Testis (tissue), 3 donors: ENCODE results near the gene RANBP3. TPM values are rescaled to one million over a fixed set of nuclear protein-coding genes. Genes with fewer than 3 reads are reported as not detected.

Source experiments
- DNase-seq: peaks from one replicate; pipeline ENCODE4 v3.0.0-alpha.2; 2019
- H3K27ac ChIP-seq, 2 donors: fragments of 200-600 bp; sonication (generic); one replicate each; pipeline ENCODE4 v1.5.1; 2019
- H3K27me3 ChIP-seq: fragments of 200-600 bp; sonication (generic); one replicate; pipeline ENCODE4 v1.5.1; 2019
- H3K36me3 ChIP-seq: fragments of 200-600 bp; sonication (generic); one replicate; pipeline ENCODE4 v1.5.1; 2017; ENCODE audit warnings: low read depth; ENCODE audit errors: missing control alignments
- H3K4me1 ChIP-seq: fragments of 200-600 bp; sonication (generic); one replicate; pipeline ENCODE4 v1.5.1; 2019
- H3K4me3 ChIP-seq, 2 donors: fragments of 200-600 bp; sonication (generic); one replicate each; pipeline ENCODE4 v1.5.1; 2017 to 2019
- H3K9me3 ChIP-seq: fragments of 200-600 bp; sonication (generic); one replicate; pipeline ENCODE4 v1.5.1; 2017
- CTCF ChIP-seq, 3 experiments: fragments of 450-650 bp in 2 of 3; fragments of 200-600 bp in 1 of 3; sonication (generic) in 1 of 3; IDR thresholded peaks; one replicate each; pipeline ENCODE4 v1.5.1; 2016 to 2019; ENCODE audit warnings: antibody characterized with exemption in 3 of 3, mild to moderate bottlenecking in 2 of 3, moderate library complexity in 1 of 3
- POLR2A ChIP-seq: fragments of 450-650 bp; IDR thresholded peaks from one replicate; pipeline ENCODE4 v1.6.1; 2017; ENCODE audit warnings: antibody characterized with exemption, mild to moderate bottlenecking, moderate library complexity
- WGBS, 2 donors: methylation state at CpG; one replicate each; pipeline ENCODE4 v1.1.5; 2018; 5-methylcytosine and 5-hydroxymethylcytosine counted together
- intact Hi-C: fragments of 100-400 bp; cut with DNase I; formaldehyde crosslinking; loops from one replicate; pipeline ENCODE4 v1.15.1; 2023; ENCODE audit warnings: low total_unique reads
- polyA plus RNA-seq: library from polyadenylated mRNA; stranded (reverse); fragments of 350-450 nt; fragmentation: Illumina TruSeq; extraction: RNeasy Lipid Tissue Mini Kit (QIAGEN cat#74804); gene quantifications from one replicate; pipeline ENCODE4 v1.2.3, GENCODE V29; 2014; ENCODE audit warnings: low read depth, low replicate concordance; ENCODE audit not compliant: insufficient read depth
- total RNA-seq, 2 donors: library from RNA; depleted of rRNA; stranded (reverse); fragments of >200 nt; gene quantifications; one replicate each; pipeline ENCODE4 v1.2.3, GENCODE V29; 2016

RANBP3 gene
- total and polyA plus RNA-seq, 3 donors from 2014 or later: 142 to 148 (median 145) TPM

GRCh38 chr19:5996102-5996501 lies 18.2 kb upstream of the RANBP3 start:
- 70 to 80% methylated on average over 8 to 26 of the region's 26 CpGs for WGBS, 2 donors
- Histone ChIP-seq H3K27me3 (no peaks in the 10 kb centered on the region), H3K27ac (peak overlapping the region in 1 of 2 donors; percentile 30), H3K36me3 (no peaks in the 10 kb centered on the region), H3K4me1 (peaks cover 21% of the 10 kb centered on the region), H3K9me3 (no peaks in the 10 kb centered on the region), H3K4me3 (no peak overlapping the region)
- DNase-seq: no peak
- TF ChIP-seq POLR2A (no peak), CTCF (IDR thresholded peaks at IDR 0.05) (no peak)
- intact Hi-C loops: no loop called here

- H3K4me3 ChIP-seq: no peak overlapping the region
- TF ChIP-seq POLR2A: no peak
- no peak for TF ChIP-seq CTCF (IDR thresholded peaks at IDR 0.05)
- H3K9me3 ChIP-seq: no peaks in the 10 kb centered on the region
- H3K27ac ChIP-seq: no peak overlapping the region
- intact Hi-C loops: no loop called here
- no peaks in the 10 kb centered on the region for H3K27me3 ChIP-seq
- peaks cover 21% of the 10 kb centered on the region for H3K4me1 ChIP-seq
- no peaks in the 10 kb centered on the region for H3K36me3 ChIP-seq
- no peak for DNase-seq
- 88 to 94% methylated on average over 10 to 16 of the region's 16 CpGs for WGBS, 2 donors
These were observed 17.7 kb upstream of the RANBP3 start for GRCh38 chr19:5995606-5996005.

- no peaks in the 10 kb centered on the region for H3K36me3 ChIP-seq
- no peak for DNase-seq
- H3K4me1 ChIP-seq: peaks cover 21% of the 10 kb centered on the region
- intact Hi-C loops: no loop called here
- no peaks in the 10 kb centered on the region for H3K27me3 ChIP-seq
- H3K9me3 ChIP-seq: no peaks in the 10 kb centered on the region
- TF ChIP-seq CTCF (IDR thresholded peaks at IDR 0.05): no peak
- TF ChIP-seq POLR2A: no peak
- H3K4me3 ChIP-seq: no peak overlapping the region
- 92 to 97% methylated on average over 15 to 29 of the region's 29 CpGs for WGBS, 2 donors
- H3K27ac ChIP-seq: peak overlapping the region in 1 of 2 donors; percentile 12
These were observed 16.6 kb upstream of the RANBP3 start for GRCh38 chr19:5994405-5995165.

GRCh38 chr19:5993648-5994358 lies 15.9 kb upstream of the RANBP3 start:
- H3K27ac ChIP-seq: peak overlapping the region in 1 of 2 donors; percentile 12
- peak; percentile 81 for DNase-seq
- peaks cover 21% of the 10 kb centered on the region for H3K4me1 ChIP-seq
- TF ChIP-seq POLR2A (no peak), CTCF (IDR thresholded peaks at IDR 0.05) (no peak)
- no peaks in the 10 kb centered on the region for H3K36me3 ChIP-seq
- WGBS, 2 donors: 42 to 63% methylated on average over 30 of the region's 30 CpGs
- intact Hi-C loops: no loop called here
- H3K27me3 ChIP-seq: no peaks in the 10 kb centered on the region
- H3K9me3 ChIP-seq: no peaks in the 10 kb centered on the region
- no peak overlapping the region for H3K4me3 ChIP-seq
